ENCODE data around the gene PTPRT.

PTPRT gene

DNA sequence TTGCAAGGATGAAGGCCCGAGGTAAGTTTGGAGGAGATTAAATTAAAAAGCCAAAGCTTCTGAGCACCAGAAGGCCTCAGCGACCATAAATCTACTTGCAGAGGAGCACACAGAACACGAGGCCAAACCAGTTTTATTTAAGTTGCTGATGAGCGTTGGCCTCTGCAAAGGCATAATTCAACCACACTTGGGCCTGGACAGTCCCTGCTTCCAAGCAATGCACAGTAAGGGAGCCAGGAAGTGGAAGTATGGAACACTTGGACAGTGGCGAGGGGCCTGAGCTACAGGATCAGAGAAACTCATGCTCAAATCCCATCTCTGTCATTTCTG lies 92.8 kb downstream of the PTPRT start:
- Histone ChIP-seq H3K27me3 (ENCODE audit: insufficient read depth, low read length, poor library complexity) (no peaks in the 10 kb centered on the region), H3K36me3 (ENCODE audit: control insufficient read depth, insufficient read depth, low read length) (no peaks in the 10 kb centered on the region), H2BK15ac (replicated peaks; ENCODE audit: low read depth) (no peak overlapping the region), H2BK5ac (ENCODE audit: low read length) (no peak overlapping the region), H3K56ac (ENCODE audit: low read length) (no peak overlapping the region), H4K8ac (ENCODE audit: low read depth, low read length) (no peak overlapping the region), H3K4me1 (ENCODE audit: control insufficient read depth, low read depth, low read length) (peaks cover 2% of the 10 kb centered on the region), H3K79me2 (ENCODE audit: control insufficient read depth, insufficient read depth, low read length) (no peaks in the 10 kb centered on the region), H2AK5ac (ENCODE audit: low read length) (no peak overlapping the region), H3K18ac (ENCODE audit: low read length) (no peak overlapping the region), H4K5ac (ENCODE audit: low read length) (no peak overlapping the region), H3K23ac (ENCODE audit: low read length) (no peak overlapping the region), H3K4me3 (ENCODE audit: low read length) (no peak overlapping the region), H2BK120ac (ENCODE audit: low read depth, low read length) (no peak overlapping the region), H3K79me1 (ENCODE audit: low read length) (no peaks in the 10 kb centered on the region), H3K4me2 (ENCODE audit: low read length) (no peak overlapping the region), H3K4ac (ENCODE audit: low read depth, low read length) (no peak overlapping the region), H3K27ac (ENCODE audit: low read depth, low read length) (no peak overlapping the region), H3K9ac (ENCODE audit: low read length) (no peak overlapping the region)
- WGBS (ENCODE audit: extremely low coverage, insufficient coverage, low lambda C conversion rate): no CpG with 5 or more reads among the region's 5 CpGs
- no peak for DNase-seq

DNA sequence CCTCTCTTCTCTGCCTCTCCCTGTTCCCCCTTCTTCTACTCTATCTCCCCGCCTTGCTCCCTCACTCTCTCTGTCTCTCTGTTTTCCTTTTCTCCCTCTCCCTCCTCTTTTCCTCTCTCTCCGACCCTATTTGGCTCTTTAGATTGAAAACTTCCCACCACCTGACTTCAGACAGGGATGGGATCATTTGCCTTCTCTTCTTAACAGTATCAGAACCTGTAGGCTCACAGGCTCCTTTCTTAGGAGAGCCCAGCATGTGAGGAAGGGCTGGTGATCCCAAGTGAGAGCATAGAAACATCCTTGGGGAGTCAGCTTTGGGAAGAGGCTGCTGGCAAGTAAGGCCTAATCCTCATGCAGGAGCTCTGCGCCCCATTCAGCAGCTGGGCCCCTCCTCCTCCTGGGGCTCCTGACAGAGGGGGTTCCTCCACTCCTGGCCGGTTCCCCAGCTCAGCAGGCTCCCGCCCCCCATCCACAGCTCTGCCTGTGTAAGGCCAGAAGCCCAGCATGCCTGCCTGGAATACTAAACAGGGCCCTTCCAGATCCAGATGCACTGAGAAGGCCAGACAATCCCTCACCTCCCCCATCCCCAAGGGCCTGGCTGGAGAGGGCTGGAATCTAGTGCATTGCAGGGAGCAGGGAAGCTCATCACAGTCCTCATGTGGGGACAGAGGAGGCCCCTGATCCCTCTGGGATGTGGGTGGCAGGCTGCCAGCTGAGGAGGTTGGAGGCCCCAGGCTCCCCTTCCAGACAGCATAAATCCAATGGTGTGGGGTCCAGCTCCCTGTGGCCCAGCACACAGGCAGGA lies 93.4 kb downstream of the PTPRT start:
- Histone ChIP-seq H3K56ac (ENCODE audit: low read length) (peak overlapping the region; percentile 7), H2BK5ac (ENCODE audit: low read length) (no peak overlapping the region), H2AK5ac (ENCODE audit: low read length) (no peak overlapping the region), H3K4me2 (ENCODE audit: low read length) (no peak overlapping the region), H3K9ac (ENCODE audit: low read length) (no peak overlapping the region), H3K4me1 (ENCODE audit: control insufficient read depth, low read depth, low read length) (peaks cover 2% of the 10 kb centered on the region), H3K4me3 (ENCODE audit: low read length) (no peak overlapping the region), H3K79me1 (ENCODE audit: low read length) (no peaks in the 10 kb centered on the region), H3K4ac (ENCODE audit: low read depth, low read length) (no peak overlapping the region), H3K27me3 (ENCODE audit: insufficient read depth, low read length, poor library complexity) (no peaks in the 10 kb centered on the region), H3K18ac (ENCODE audit: low read length) (no peak overlapping the region), H3K27ac (ENCODE audit: low read depth, low read length) (no peak overlapping the region), H4K8ac (ENCODE audit: low read depth, low read length) (no peak overlapping the region), H4K5ac (ENCODE audit: low read length) (no peak overlapping the region), H3K23ac (ENCODE audit: low read length) (no peak overlapping the region), H2BK120ac (ENCODE audit: low read depth, low read length) (no peak overlapping the region), H3K36me3 (ENCODE audit: control insufficient read depth, insufficient read depth, low read length) (no peaks in the 10 kb centered on the region), H3K79me2 (ENCODE audit: control insufficient read depth, insufficient read depth, low read length) (no peaks in the 10 kb centered on the region), H2BK15ac (replicated peaks; ENCODE audit: low read depth) (no peak overlapping the region)
- WGBS (ENCODE audit: extremely low coverage, insufficient coverage, low lambda C conversion rate): no CpG with 5 or more reads among the region's 5 CpGs
- peak; percentile 21 for DNase-seq

DNA sequence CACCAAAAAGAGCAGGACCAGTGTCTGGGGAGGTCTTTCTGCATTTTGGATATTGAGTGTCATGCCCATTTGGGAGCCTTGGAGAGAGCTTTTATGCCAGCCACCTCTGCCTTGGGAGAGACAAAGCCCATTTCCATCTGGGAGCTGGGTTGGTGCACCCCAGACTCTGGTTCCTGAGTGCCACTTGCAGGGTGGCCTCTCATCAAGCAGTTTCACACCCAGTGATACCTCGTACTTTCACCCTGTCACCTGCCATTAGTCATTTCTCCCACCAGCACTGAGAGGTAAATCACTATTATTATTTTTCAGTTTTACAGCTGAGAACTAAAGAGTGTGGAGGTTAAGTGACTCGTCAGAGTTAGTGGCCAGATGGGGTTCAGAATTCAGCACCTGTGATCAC lies 94.7 kb downstream of the PTPRT start:
- H3K36me3 ChIP-seq (ENCODE audit: control insufficient read depth, insufficient read depth, low read length): no peaks in the 10 kb centered on the region
- H3K4me2 ChIP-seq (ENCODE audit: low read length): no peak overlapping the region
- H3K4me1 ChIP-seq (ENCODE audit: control insufficient read depth, low read depth, low read length): peaks cover 2% of the 10 kb centered on the region
- H3K79me1 ChIP-seq (ENCODE audit: low read length): no peaks in the 10 kb centered on the region
- H3K27ac ChIP-seq (ENCODE audit: low read depth, low read length): no peak overlapping the region
- H2BK120ac ChIP-seq (ENCODE audit: low read depth, low read length): no peak overlapping the region
- no peak overlapping the region for H3K56ac ChIP-seq (ENCODE audit: low read length)
- no peak overlapping the region for H3K23ac ChIP-seq (ENCODE audit: low read length)
- H3K79me2 ChIP-seq (ENCODE audit: control insufficient read depth, insufficient read depth, low read length): no peaks in the 10 kb centered on the region
- no peak overlapping the region for H3K4ac ChIP-seq (ENCODE audit: low read depth, low read length)
- H4K5ac ChIP-seq (ENCODE audit: low read length): no peak overlapping the region
- H3K18ac ChIP-seq (ENCODE audit: low read length): no peak overlapping the region
- H3K4me3 ChIP-seq (ENCODE audit: low read length): no peak overlapping the region
- H4K8ac ChIP-seq (ENCODE audit: low read depth, low read length): no peak overlapping the region
- DNase-seq: no peak
- H2AK5ac ChIP-seq (ENCODE audit: low read length): no peak overlapping the region
- no peak overlapping the region for H2BK15ac ChIP-seq (replicated peaks; ENCODE audit: low read depth)
- H3K27me3 ChIP-seq (ENCODE audit: insufficient read depth, low read length, poor library complexity): no peaks in the 10 kb centered on the region
- no peak overlapping the region for H2BK5ac ChIP-seq (ENCODE audit: low read length)
- WGBS (ENCODE audit: extremely low coverage, insufficient coverage, low lambda C conversion rate): no CpG with 5 or more reads among the region's 2 CpGs
- no peak overlapping the region for H3K9ac ChIP-seq (ENCODE audit: low read length)

DNA sequence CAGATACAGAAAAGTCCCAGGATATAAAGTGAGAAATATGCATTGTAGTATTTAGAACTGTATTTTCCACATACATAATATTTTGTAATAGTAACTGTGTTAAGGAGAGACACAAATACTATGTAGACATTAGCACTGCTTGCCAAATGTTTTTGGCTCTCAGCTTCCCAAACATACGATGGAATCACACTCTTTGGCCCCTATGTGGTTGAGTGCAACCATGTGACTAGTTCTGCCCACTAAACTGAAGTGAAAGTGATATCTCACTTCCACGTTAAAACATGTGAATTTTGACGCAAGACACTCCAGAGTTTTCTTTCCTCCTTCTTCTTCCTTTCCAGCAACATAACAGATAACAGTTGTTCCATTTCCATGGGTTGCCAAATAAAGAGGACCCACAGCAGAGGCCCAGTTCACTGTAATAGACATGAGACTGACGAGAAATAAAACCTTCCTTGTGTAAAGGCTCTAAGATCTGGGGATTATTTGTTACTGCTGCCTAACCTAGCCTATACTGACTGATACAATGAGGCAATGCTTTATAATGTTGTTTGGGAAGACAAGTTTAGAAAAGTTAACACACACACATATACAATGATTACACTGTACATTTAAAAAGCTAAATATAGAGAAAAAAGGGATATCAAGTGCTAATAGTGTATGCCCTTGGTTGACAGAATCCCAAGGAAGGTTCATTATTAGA lies 97.2 kb downstream of the PTPRT start:
- H3K4ac ChIP-seq (ENCODE audit: low read depth, low read length): no peak overlapping the region
- no peak overlapping the region for H3K4me2 ChIP-seq (ENCODE audit: low read length)
- no peak overlapping the region for H2BK120ac ChIP-seq (ENCODE audit: low read depth, low read length)
- H3K79me2 ChIP-seq (ENCODE audit: control insufficient read depth, insufficient read depth, low read length): no peaks in the 10 kb centered on the region
- H3K36me3 ChIP-seq (ENCODE audit: control insufficient read depth, insufficient read depth, low read length): no peaks in the 10 kb centered on the region
- H3K79me1 ChIP-seq (ENCODE audit: low read length): no peaks in the 10 kb centered on the region
- H2AK5ac ChIP-seq (ENCODE audit: low read length): no peak overlapping the region
- H4K8ac ChIP-seq (ENCODE audit: low read depth, low read length): no peak overlapping the region
- H3K27me3 ChIP-seq (ENCODE audit: insufficient read depth, low read length, poor library complexity): no peaks in the 10 kb centered on the region
- no peak for DNase-seq
- H2BK15ac ChIP-seq (replicated peaks; ENCODE audit: low read depth): no peak overlapping the region
- H4K5ac ChIP-seq (ENCODE audit: low read length): no peak overlapping the region
- no peak overlapping the region for H2BK5ac ChIP-seq (ENCODE audit: low read length)
- no CpG with 5 or more reads among the region's 4 CpGs for WGBS (ENCODE audit: extremely low coverage, insufficient coverage, low lambda C conversion rate)
- H3K27ac ChIP-seq (ENCODE audit: low read depth, low read length): no peak overlapping the region
- H3K18ac ChIP-seq (ENCODE audit: low read length): no peak overlapping the region
- H3K4me3 ChIP-seq (ENCODE audit: low read length): no peak overlapping the region
- peaks cover 2% of the 10 kb centered on the region for H3K4me1 ChIP-seq (ENCODE audit: control insufficient read depth, low read depth, low read length)
- H3K56ac ChIP-seq (ENCODE audit: low read length): no peak overlapping the region
- H3K23ac ChIP-seq (ENCODE audit: low read length): no peak overlapping the region
- no peak overlapping the region for H3K9ac ChIP-seq (ENCODE audit: low read length)

DNA sequence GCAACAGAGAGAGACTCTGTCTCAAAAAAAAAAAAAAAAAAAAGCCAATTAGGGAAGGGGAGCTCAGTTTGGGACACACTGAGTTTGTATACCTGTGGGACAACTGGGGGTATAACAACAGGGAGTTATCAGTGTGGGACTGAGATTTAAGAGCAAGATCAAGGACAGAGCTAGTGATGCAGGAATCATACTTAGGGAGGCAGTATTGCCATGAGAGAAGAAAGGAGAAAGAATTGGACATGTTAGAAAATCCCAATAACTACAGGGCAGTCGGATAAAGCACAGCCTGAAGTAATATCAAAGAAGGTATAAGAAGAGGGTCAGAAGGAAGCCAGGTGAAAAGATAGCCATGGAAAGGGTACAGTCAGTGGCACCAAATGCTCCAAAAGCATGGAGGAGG lies 121.2 kb downstream of the PTPRT start:
- Histone ChIP-seq H3K4ac (ENCODE audit: low read depth, low read length) (no peak overlapping the region), H2AK5ac (ENCODE audit: low read length) (no peak overlapping the region), H4K8ac (ENCODE audit: low read depth, low read length) (no peak overlapping the region), H3K79me1 (ENCODE audit: low read length) (no peaks in the 10 kb centered on the region), H3K9ac (ENCODE audit: low read length) (no peak overlapping the region), H3K4me2 (ENCODE audit: low read length) (no peak overlapping the region), H2BK15ac (replicated peaks; ENCODE audit: low read depth) (no peak overlapping the region), H3K79me2 (ENCODE audit: control insufficient read depth, insufficient read depth, low read length) (no peaks in the 10 kb centered on the region), H2BK120ac (ENCODE audit: low read depth, low read length) (no peak overlapping the region), H3K23ac (ENCODE audit: low read length) (no peak overlapping the region), H3K4me1 (ENCODE audit: control insufficient read depth, low read depth, low read length) (no peaks in the 10 kb centered on the region), H4K5ac (ENCODE audit: low read length) (no peak overlapping the region), H3K56ac (ENCODE audit: low read length) (no peak overlapping the region), H3K18ac (ENCODE audit: low read length) (no peak overlapping the region), H3K36me3 (ENCODE audit: control insufficient read depth, insufficient read depth, low read length) (no peaks in the 10 kb centered on the region), H3K27ac (ENCODE audit: low read depth, low read length) (no peak overlapping the region), H3K4me3 (ENCODE audit: low read length) (no peak overlapping the region), H3K27me3 (ENCODE audit: insufficient read depth, low read length, poor library complexity) (no peaks in the 10 kb centered on the region), H2BK5ac (ENCODE audit: low read length) (no peak overlapping the region)
- no CpG with 5 or more reads among the region's 1 CpG for WGBS (ENCODE audit: extremely low coverage, insufficient coverage, low lambda C conversion rate)
- DNase-seq: no peak

Measured in mesendoderm (in vitro differentiated cells).